Epithelial cell of esophagus (primary cell): ENCODE data around the gene YEATS2.

Experiments used
- DNase-seq: peaks from one replicate; pipeline ENCODE4 v3.0.0; 2010; ENCODE audit warnings: low read depth
- H3K4me3 ChIP-seq: 2 replicates; pipeline ENCODE4 v1.5.1; 2011; ENCODE audit warnings: mild to moderate bottlenecking, low read length, control low read depth
- TF ChIP-seq, protein P1 (sequence below): IDR thresholded peaks from 2 replicates; pipeline ENCODE4 v1.5.1; 2011; ENCODE audit warnings: low read depth, mild to moderate bottlenecking, low read length, control low read depth, inconsistent platforms; ENCODE audit not compliant: insufficient read depth; ENCODE audit errors: missing control alignments

Gene YEATS2

GRCh38 chr3:183711516-183711915, 13.9 kb downstream of the YEATS2 start:
- TF ChIP-seq, protein P1, sequence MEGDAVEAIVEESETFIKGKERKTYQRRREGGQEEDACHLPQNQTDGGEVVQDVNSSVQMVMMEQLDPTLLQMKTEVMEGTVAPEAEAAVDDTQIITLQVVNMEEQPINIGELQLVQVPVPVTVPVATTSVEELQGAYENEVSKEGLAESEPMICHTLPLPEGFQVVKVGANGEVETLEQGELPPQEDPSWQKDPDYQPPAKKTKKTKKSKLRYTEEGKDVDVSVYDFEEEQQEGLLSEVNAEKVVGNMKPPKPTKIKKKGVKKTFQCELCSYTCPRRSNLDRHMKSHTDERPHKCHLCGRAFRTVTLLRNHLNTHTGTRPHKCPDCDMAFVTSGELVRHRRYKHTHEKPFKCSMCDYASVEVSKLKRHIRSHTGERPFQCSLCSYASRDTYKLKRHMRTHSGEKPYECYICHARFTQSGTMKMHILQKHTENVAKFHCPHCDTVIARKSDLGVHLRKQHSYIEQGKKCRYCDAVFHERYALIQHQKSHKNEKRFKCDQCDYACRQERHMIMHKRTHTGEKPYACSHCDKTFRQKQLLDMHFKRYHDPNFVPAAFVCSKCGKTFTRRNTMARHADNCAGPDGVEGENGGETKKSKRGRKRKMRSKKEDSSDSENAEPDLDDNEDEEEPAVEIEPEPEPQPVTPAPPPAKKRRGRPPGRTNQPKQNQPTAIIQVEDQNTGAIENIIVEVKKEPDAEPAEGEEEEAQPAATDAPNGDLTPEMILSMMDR = no peak
- no peak for DNase-seq
- H3K4me3 ChIP-seq = no peak overlapping the region

GRCh38 chr3:183714622-183715021, 17.0 kb downstream of the YEATS2 start:
- DNase-seq = no peak
- H3K4me3 ChIP-seq = no peak overlapping the region
- TF ChIP-seq, protein P1 = no peak

DNA sequence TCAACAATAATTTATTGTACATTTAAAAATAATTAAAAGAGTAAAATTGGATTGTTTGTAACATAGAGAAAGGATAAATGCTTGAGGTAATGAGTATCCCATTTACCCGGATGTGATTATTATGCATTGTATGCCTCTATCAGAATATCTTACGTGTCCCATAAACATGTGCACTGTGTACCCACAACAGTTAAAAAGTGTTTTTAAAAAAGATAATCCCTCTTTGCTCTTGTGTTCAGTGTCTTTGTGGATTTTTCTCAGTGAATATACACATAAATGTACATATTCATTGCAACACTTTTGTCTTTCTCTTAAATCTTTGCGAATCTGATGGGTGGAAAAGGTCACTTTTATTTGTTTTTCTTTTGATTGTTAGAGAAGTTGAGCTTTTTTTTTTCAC, 20.4 kb downstream of the YEATS2 start:
- no peak overlapping the region for H3K4me3 ChIP-seq
- DNase-seq = no peak
- TF ChIP-seq, protein P1 = no peak

- no peak for DNase-seq
- TF ChIP-seq, protein P1 = no peak
- no peak overlapping the region for H3K4me3 ChIP-seq
These were observed 27.8 kb downstream of the YEATS2 start for GRCh38 chr3:183725387-183725786.

DNA sequence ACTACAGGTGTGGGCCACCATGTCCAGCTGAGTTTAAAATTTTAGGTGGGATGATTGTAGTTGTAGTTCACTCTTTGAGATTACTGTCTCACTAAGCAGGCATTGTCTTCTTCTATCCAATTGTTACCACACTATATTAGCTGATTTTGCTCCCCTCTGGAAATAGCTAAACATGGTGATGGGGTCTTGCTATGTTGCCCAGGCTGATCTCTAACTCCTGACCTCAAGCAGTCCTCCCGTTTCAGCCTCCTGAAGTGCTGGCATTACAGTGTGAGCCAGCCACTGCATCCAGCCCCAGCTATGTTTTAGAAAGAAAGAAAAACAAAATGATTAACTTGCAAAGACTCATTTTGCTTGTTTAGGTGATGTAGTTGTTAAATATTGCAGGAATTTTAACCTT, 30.6 kb downstream of the YEATS2 start:
- DNase-seq = no peak
- no peak overlapping the region for H3K4me3 ChIP-seq
- TF ChIP-seq, protein P1 = no peak

GRCh38 chr3:183730361-183730760, 32.8 kb downstream of the YEATS2 start:
- H3K4me3 ChIP-seq = no peak overlapping the region
- no peak for DNase-seq
- TF ChIP-seq, protein P1 = no peak

GRCh38 chr3:183731611-183732010, 34.0 kb downstream of the YEATS2 start:
- H3K4me3 ChIP-seq = no peak overlapping the region
- TF ChIP-seq, protein P1 = no peak
- no peak for DNase-seq
